K562 (cell line): Measurements from ENCODE around the gene MOB1B. TPM values are rescaled to one million over a fixed set of nuclear protein-coding genes. Genes with fewer than 3 reads are reported as not detected.

Experiments used
- CCNT2 ChIP-seq: IDR thresholded peaks from 2 replicates; pipeline ENCODE4 v1.6.1; 2011; ENCODE audit warnings: borderline replicate concordance, low read depth, mild to moderate bottlenecking, moderate library complexity, mixed read lengths, low read length; ENCODE audit not compliant: insufficient read length; ENCODE audit errors: extremely low read depth
- FOXA1 ChIP-seq: fragments of 450-650 bp; IDR thresholded peaks from 2 replicates; pipeline ENCODE4 v1.6.1; 2016; ENCODE audit warnings: mild to moderate bottlenecking, borderline replicate concordance
- GTF2F1 ChIP-seq: IDR thresholded peaks from 2 replicates; pipeline ENCODE4 v1.6.1; 2011; ENCODE audit warnings: low read depth, low read length, improper control_type of control experiment
- KDM2B ChIP-seq: fragments of 250-450 bp; sonication (Bioruptor Pico); IDR thresholded peaks from 2 replicates; pipeline ENCODE4 v1.8.0; 2021; ENCODE audit warnings: mild to moderate bottlenecking, moderate library complexity
- KHSRP ChIP-seq: fragments of 450-650 bp; IDR thresholded peaks from 2 replicates; pipeline ENCODE4 v1.6.1; 2017
- NCOA4 ChIP-seq: fragments of 450-650 bp; IDR thresholded peaks from 2 replicates; pipeline ENCODE4 v1.6.1; 2018; ENCODE audit warnings: mild to moderate bottlenecking; ENCODE audit not compliant: partially characterized antibody
- PHB ChIP-seq: fragments of 250-450 bp; sonication (Bioruptor Pico); IDR thresholded peaks from 2 replicates; pipeline ENCODE4 v1.5.0; 2021
- PHF21A ChIP-seq: fragments of 450-650 bp; IDR thresholded peaks from 2 replicates; pipeline ENCODE4 v1.6.1; 2017; ENCODE audit warnings: low read depth, borderline replicate concordance
- PHTF2 ChIP-seq: fragments of 250-450 bp; sonication (Bioruptor Pico); IDR thresholded peaks from 2 replicates; pipeline ENCODE4 v1.5.0; 2021; ENCODE audit warnings: mild to moderate bottlenecking
- RBM15 ChIP-seq: fragments of 200-400 bp; formaldehyde crosslinking; IDR thresholded peaks from 2 replicates; pipeline ENCODE4 v1.6.1; 2018; ENCODE audit warnings: mild to moderate bottlenecking, low read length, moderate library complexity; ENCODE audit not compliant: insufficient read depth
- SAFB2 ChIP-seq: fragments of 200-400 bp; formaldehyde crosslinking; IDR thresholded peaks from 2 replicates; pipeline ENCODE4 v1.6.1; 2018; ENCODE audit warnings: borderline replicate concordance, low read length, low read depth, moderate library complexity; ENCODE audit not compliant: severe bottlenecking
- ZNF143 ChIP-seq: sonication (generic); formaldehyde crosslinking; IDR thresholded peaks from 2 replicates; pipeline ENCODE4 v1.9.0; 2022; ENCODE audit warnings: mild to moderate bottlenecking, missing genetic modification reagents
- ZNF24 ChIP-seq: fragments of 450-650 bp; IDR thresholded peaks from 2 replicates; pipeline ENCODE4 v1.6.1; 2016
- ZNF324 ChIP-seq: fragments of 250-450 bp; sonication (Bioruptor Pico); IDR thresholded peaks from 2 replicates; pipeline ENCODE4 v1.4.0; 2020; ENCODE audit warnings: mild to moderate bottlenecking
- polyA plus RNA-seq, 8 experiments: library from polyadenylated mRNA; depleted of rRNA in 4 of 8; stranded (reverse) in 5 of 8; unstranded in 3 of 8; fragments of >200 nt; fragmentation: Nextera tagmentation in 2 of 8; fragmentation: Illumina TruSeq in 1 of 8; extraction: Ambion mirVana in 2 of 8; extraction: Trizol in 1 of 8; gene quantifications; 2 replicates each; pipeline versions ENCODE4 v1.2.1 to v1.2.3, GENCODE V29; 2011 to 2014; ENCODE audit warnings: inconsistent platforms in 1 of 8, missing spikeins in 1 of 8
- total RNA-seq, 7 experiments: library from RNA; depleted of rRNA in 6 of 7; stranded (reverse); fragments of >200 nt in 6 of 7; fragmentation: Illumina TruSeq in 2 of 7; extraction: Trizol in 2 of 7; gene quantifications; 2 replicates each; pipeline versions ENCODE4 v1.2.1 to v1.2.3, GENCODE V29; 2011 to 2021; ENCODE audit warnings: low replicate concordance in 1 of 7
- TF ChIP-seq, protein P1 (sequence below), 2 experiments: fragments of 250-450 bp in 1 of 2; fragments of 450-650 bp in 1 of 2; sonication (Bioruptor Pico) in 1 of 2; IDR thresholded peaks; 2 replicates each; pipeline versions ENCODE4 v1.6.1 to v1.8.0; 2016 to 2021; ENCODE audit warnings: mild to moderate bottlenecking in 2 of 2, moderate library complexity in 2 of 2, missing compliant biosample characterization in 1 of 2, missing genetic modification characterization in 1 of 2
- TF ChIP-seq, protein P2 (sequence below): fragments of 250-450 bp; sonication (Bioruptor Pico); IDR thresholded peaks from 2 replicates; pipeline ENCODE4 v1.4.0; 2020

Gene MOB1B
- total and polyA plus RNA-seq, 9 of the 15 experiments (the other 6 are each of a cell fraction or from before 2014, with no cell fraction given), result 8.4 to 37.8 (median 19.0) TPM

DNA sequence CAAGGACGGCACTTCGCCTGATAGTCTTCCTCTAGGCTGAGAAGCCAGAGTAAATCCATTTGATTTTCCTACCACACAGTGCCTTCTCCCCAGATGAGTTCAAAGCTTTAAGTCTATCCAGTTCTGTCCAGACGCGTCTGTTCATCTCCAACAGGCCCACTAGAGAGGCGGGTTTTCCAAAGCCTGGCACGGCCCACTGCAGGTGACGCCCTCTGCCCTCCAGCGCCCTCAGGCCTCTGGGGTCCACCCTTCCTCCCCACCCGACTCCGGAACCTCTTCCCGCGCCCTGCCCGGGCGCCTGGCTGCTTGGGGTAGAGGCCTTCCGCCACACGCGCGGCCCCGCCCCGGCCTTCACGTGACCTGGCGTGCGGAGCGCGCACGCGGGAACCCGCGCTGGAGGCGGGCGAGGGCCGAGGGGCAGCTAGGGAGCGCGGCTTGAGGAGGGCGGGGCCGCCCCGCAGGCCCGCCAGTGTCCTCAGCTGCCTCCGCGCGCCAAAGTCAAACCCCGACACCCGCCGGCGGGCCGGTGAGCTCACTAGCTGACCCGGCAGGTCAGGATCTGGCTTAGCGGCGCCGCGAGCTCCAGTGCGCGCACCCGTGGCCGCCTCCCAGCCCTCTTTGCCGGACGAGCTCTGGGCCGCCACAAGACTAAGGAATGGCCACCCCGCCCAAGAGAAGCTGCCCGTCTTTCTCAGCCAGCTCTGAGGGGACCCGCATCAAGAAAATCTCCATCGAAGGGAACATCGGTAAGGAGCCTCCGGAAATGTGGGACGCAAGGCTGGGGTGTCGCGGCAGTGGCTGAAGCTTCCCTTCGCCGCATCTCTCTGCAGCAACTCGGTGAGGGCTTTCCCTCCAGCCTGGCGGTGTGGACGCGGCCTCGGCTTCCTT lies 91.3 kb downstream of the MOB1B start, which contains the start of gene DCK (continued):
- TF ChIP-seq, protein P1, sequence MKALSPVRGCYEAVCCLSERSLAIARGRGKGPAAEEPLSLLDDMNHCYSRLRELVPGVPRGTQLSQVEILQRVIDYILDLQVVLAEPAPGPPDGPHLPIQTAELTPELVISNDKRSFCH (CRISPR knock-in tag; IDR thresholded peaks at IDR 0.05), result no peak
- TF ChIP-seq, protein P1 (tag; IDR thresholded peaks at IDR 0.05), result no peak; the same call in 1 of the 2 replicates
- TF ChIP-seq SAFB2 (no peak), ZNF143 (CRISPR knock-in tag) (no peak), KHSRP (no peak), PHF21A (no peak), NCOA4 (no peak), CCNT2 (peak; percentile 97), GTF2F1 (no peak), ZNF324 (CRISPR knock-in tag) (no peak), ZNF24 (peak; percentile 40; the same call in 1 of the 2 replicates), PHB (CRISPR knock-in tag) (no peak), RBM15 (no peak), PHTF2 (CRISPR knock-in tag) (no peak), FOXA1 (no peak), KDM2B (CRISPR knock-in tag) (no peak)
- TF ChIP-seq, protein P2, sequence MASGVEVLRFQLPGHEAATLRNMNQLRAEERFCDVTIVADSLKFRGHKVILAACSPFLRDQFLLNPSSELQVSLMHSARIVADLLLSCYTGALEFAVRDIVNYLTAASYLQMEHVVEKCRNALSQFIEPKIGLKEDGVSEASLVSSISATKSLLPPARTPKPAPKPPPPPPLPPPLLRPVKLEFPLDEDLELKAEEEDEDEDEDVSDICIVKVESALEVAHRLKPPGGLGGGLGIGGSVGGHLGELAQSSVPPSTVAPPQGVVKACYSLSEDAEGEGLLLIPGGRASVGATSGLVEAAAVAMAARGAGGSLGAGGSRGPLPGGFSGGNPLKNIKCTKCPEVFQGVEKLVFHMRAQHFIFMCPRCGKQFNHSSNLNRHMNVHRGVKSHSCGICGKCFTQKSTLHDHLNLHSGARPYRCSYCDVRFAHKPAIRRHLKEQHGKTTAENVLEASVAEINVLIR, result no peak
